Neutrophil (primary cell): ENCODE measurements around the gene IGDCC3.

Source experiments
- H3K27ac ChIP-seq: fragments of 200-600 bp; sonication (generic); 2 replicates; pipeline ENCODE4 v1.5.1; 2016; ENCODE audit warnings: mild to moderate bottlenecking, moderate library complexity
- H3K27me3 ChIP-seq: fragments of 200-600 bp; sonication (generic); 2 replicates; pipeline ENCODE4 v1.6.0; 2016; ENCODE audit warnings: mild to moderate bottlenecking
- H3K36me3 ChIP-seq: fragments of 200-600 bp; sonication (generic); 2 replicates; pipeline ENCODE4 v1.5.1; 2017
- H3K4me1 ChIP-seq, 2 experiments: fragments of 200-600 bp in 1 of 2; sonication (generic) in 1 of 2; 1 replicate in 1 of 2; 2 replicates in 1 of 2; pipeline versions ENCODE4 v1.5.1 to v1.6.1; 2013 to 2016; ENCODE audit warnings: low read depth in 1 of 2, low read length in 1 of 2, mild to moderate bottlenecking in 1 of 2, moderate library complexity in 1 of 2; ENCODE audit not compliant: control insufficient read depth in 1 of 2, insufficient read depth in 1 of 2
- H3K4me3 ChIP-seq, 2 experiments: fragments of 200-600 bp in 1 of 2; sonication (generic) in 1 of 2; 1 replicate in 1 of 2; 2 replicates in 1 of 2; pipeline ENCODE4 v1.5.1; 2013 to 2016; ENCODE audit warnings: low read depth in 1 of 2, low read length in 1 of 2, mild to moderate bottlenecking in 1 of 2, moderate library complexity in 1 of 2
- H3K9me3 ChIP-seq: fragments of 200-600 bp; sonication (generic); 2 replicates; pipeline ENCODE4 v1.5.1; 2016
- CTCF ChIP-seq: fragments of 200-600 bp; sonication (generic); IDR thresholded peaks from 2 replicates; pipeline ENCODE4 v1.5.1; 2016; ENCODE audit warnings: antibody characterized with exemption

The IGDCC3 gene

DNA sequence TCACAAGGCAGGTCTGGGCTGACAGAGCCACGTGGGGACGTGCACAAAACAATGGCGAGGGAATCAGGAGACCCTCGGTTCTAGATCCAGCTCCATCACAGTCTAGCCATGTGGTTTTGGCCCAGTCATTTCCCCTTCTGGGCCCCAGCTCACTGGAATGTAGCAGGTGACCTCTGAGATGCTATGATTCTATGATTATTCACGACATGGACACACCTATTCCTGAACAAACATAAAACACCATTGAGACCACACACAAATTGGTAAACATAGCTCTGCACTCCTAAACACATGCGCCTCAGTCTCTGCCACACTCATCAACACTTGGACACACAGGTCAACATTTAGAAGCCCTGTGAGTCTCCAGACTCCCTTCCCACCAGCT, 36.0 kb upstream of the IGDCC3 start:
- TF ChIP-seq CTCF: no peak
- no peaks in the 10 kb centered on the region for H3K9me3 ChIP-seq
- H3K27ac ChIP-seq: no peak overlapping the region
- peaks cover 64% of the 10 kb centered on the region for H3K27me3 ChIP-seq
- H3K4me3 ChIP-seq: no peak overlapping the region
- no peaks in the 10 kb centered on the region for H3K4me1 ChIP-seq
- no peaks in the 10 kb centered on the region for H3K36me3 ChIP-seq

- H3K4me3 ChIP-seq: no peak overlapping the region
- no peaks in the 10 kb centered on the region for H3K9me3 ChIP-seq
- no peak overlapping the region for H3K27ac ChIP-seq
- H3K36me3 ChIP-seq: no peaks in the 10 kb centered on the region
- peaks cover 64% of the 10 kb centered on the region for H3K27me3 ChIP-seq
- H3K4me1 ChIP-seq: no peaks in the 10 kb centered on the region
- no peak for TF ChIP-seq CTCF
These were observed 35.4 kb upstream of the IGDCC3 start for GRCh38 chr15:65413051-65413759.

DNA sequence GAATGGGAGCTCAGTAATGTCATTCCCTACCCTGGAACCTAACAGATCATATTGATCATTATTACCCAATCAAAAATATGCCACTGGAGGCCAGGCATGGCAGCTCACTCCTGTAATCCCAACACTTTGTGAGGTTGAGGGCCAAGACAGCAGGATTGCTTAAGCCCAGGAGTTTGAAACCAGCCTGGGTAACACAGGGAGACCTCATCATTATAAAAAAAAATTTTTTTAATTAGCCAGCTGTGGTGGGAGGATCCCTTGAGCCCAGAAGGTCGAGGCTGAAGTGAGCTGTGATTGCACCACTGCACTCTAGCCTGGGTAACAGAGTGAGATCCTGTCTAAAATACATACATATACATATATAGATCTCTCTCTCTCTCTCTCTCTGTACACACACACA, 34.8 kb upstream of the IGDCC3 start:
- Histone ChIP-seq H3K4me1 (no peaks in the 10 kb centered on the region), H3K36me3 (no peaks in the 10 kb centered on the region), H3K4me3 (no peak overlapping the region), H3K27ac (no peak overlapping the region), H3K9me3 (no peaks in the 10 kb centered on the region), H3K27me3 (peaks cover 59% of the 10 kb centered on the region)
- TF ChIP-seq CTCF: no peak

DNA sequence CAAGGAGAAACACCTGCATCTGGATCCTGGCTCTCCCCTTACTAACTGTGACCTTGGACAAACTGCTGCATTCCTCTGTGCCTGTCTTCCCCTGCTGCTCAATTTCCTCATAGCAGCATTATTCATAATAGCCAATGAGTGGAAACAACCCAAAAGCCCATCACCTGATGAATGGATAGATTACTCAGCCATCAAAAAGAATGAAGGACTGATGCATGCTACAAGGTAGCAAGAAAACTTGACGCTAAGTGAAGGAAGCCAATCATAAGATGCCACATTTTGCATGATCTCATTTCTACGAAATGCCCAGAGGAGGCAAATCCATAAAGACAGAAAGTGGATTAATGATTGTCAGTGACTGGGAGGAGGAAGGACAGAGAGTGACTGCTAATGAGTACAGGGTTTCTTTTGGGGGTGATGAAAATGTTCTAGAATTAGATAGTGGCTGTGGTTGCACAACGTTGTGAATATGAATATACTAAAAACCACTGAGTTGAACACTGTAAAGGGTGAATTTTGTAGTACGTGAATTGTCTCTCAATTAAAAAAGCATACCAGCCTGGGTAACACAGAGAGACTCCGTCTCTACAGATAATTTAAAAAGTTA, 33.8 kb upstream of the IGDCC3 start:
- no peaks in the 10 kb centered on the region for H3K36me3 ChIP-seq
- H3K4me1 ChIP-seq: no peaks in the 10 kb centered on the region
- no peak for TF ChIP-seq CTCF
- H3K27ac ChIP-seq: no peak overlapping the region
- no peak overlapping the region for H3K4me3 ChIP-seq
- H3K9me3 ChIP-seq: no peaks in the 10 kb centered on the region
- peaks cover 53% of the 10 kb centered on the region for H3K27me3 ChIP-seq

GRCh38 chr15:65410972-65411371, 33.2 kb upstream of the IGDCC3 start:
- Histone ChIP-seq H3K9me3 (no peaks in the 10 kb centered on the region), H3K4me1 (no peaks in the 10 kb centered on the region), H3K4me3 (no peak overlapping the region), H3K27me3 (peaks cover 54% of the 10 kb centered on the region), H3K36me3 (no peaks in the 10 kb centered on the region), H3K27ac (no peak overlapping the region)
- TF ChIP-seq CTCF: no peak
